Body of pancreas (tissue), 4 donors: Measurements from ENCODE around the gene NEK11. TPM values are rescaled to one million over a fixed set of nuclear protein-coding genes. Genes with fewer than 3 reads are reported as not detected.

ENCODE experiments used
- ATAC-seq: fragments of 150-250 bp; one replicate; pipeline ENCODE4 v1.9.1; 2016
- DNase-seq, 4 donors: peaks; one replicate each; pipeline ENCODE4 v3.0.0-alpha.2; 2019
- H3K27ac ChIP-seq, 4 donors: fragments of 200-600 bp; sonication (generic); 1 replicate in 3 of 4; 2 replicates in 1 of 4; pipeline versions ENCODE4 v1.5.1 to v1.6.1; 2016 to 2019; ENCODE audit warnings: mild to moderate bottlenecking in 1 of 4, mixed read lengths in 1 of 4, moderate library complexity in 1 of 4
- H3K27me3 ChIP-seq, 2 donors: fragments of 200-600 bp; sonication (generic); one replicate each; pipeline ENCODE4 v1.6.0; 2016; ENCODE audit warnings: mild to moderate bottlenecking in 1 of 2
- H3K36me3 ChIP-seq, 2 donors: fragments of 200-600 bp; sonication (generic); replicated peaks in 1 of 2; 2 replicates each; pipeline ENCODE4 v1.5.1; 2016; ENCODE audit warnings: low read depth in 2 of 2; ENCODE audit not compliant: insufficient read depth in 1 of 2
- H3K4me1 ChIP-seq: fragments of 200-600 bp; sonication (generic); one replicate; pipeline ENCODE4 v1.6.0; 2016
- H3K4me3 ChIP-seq, 2 donors: fragments of 200-600 bp; sonication (generic); 1 replicate in 1 of 2; 2 replicates in 1 of 2; pipeline ENCODE4 v1.5.1; 2016 to 2019
- H3K9me3 ChIP-seq, 3 donors: fragments of 200-600 bp; sonication (generic); 1 replicate in 2 of 3; 2 replicates in 1 of 3; pipeline ENCODE4 v1.5.1; 2016
- CTCF ChIP-seq, 7 experiments: fragments of 450-650 bp in 4 of 7; fragments of 200-600 bp in 3 of 7; sonication (generic) in 3 of 7; IDR thresholded peaks; one replicate each; pipeline ENCODE4 v1.5.1; 2016 to 2019; ENCODE audit warnings: antibody characterized with exemption in 7 of 7
- POLR2A ChIP-seq, 3 donors: fragments of 450-650 bp; IDR thresholded peaks; one replicate each; pipeline ENCODE4 v1.6.1; 2016; ENCODE audit warnings: antibody characterized with exemption in 3 of 3, mild to moderate bottlenecking in 2 of 3
- WGBS, 2 donors: methylation state at CpG; one replicate each; pipeline ENCODE4 v1.1.5; 2017; 5-methylcytosine and 5-hydroxymethylcytosine counted together
- intact Hi-C: fragments of 100-400 bp; cut with DNase I; formaldehyde crosslinking; loops from one replicate; pipeline ENCODE4 v1.15.1; 2023
- total RNA-seq, 2 donors: library from RNA; depleted of rRNA; stranded (reverse); fragments of >200 nt; gene quantifications; one replicate each; pipeline ENCODE4 v1.1.0, GENCODE V29; 2016

Gene NEK11
- total RNA-seq, 2 donors from 2014 or later: 3.4 to 10.2 TPM

GRCh38 chr3:131314318-131314717 is 287.6 kb downstream of the NEK11 start:
- Histone ChIP-seq H3K4me1 (no peaks in the 10 kb centered on the region), H3K27me3 (no peaks in the 10 kb centered on the region), H3K9me3 (no peaks in the 10 kb centered on the region), H3K36me3 (no peaks in the 10 kb centered on the region), H3K4me3 (no peak overlapping the region), H3K27ac (no peak overlapping the region)
- DNase-seq: no peak
- TF ChIP-seq POLR2A (IDR thresholded peaks at IDR 0.05) (no peak), CTCF (IDR thresholded peaks at IDR 0.05) (no peak)
- no peak for ATAC-seq
- intact Hi-C loops: no loop called here

GRCh38 chr3:131315162-131315561 is 288.5 kb downstream of the NEK11 start:
- no peaks in the 10 kb centered on the region for H3K9me3 ChIP-seq
- H3K27ac ChIP-seq: no peak overlapping the region
- H3K27me3 ChIP-seq: no peaks in the 10 kb centered on the region
- no peaks in the 10 kb centered on the region for H3K36me3 ChIP-seq
- intact Hi-C loops: no loop called here
- H3K4me1 ChIP-seq: no peaks in the 10 kb centered on the region
- WGBS, 2 donors: 93 to 100% methylated on average over 2 of the region's 2 CpGs
- no peak for ATAC-seq
- DNase-seq: no peak
- no peak overlapping the region for H3K4me3 ChIP-seq
- TF ChIP-seq POLR2A (IDR thresholded peaks at IDR 0.05) (no peak), CTCF (IDR thresholded peaks at IDR 0.05) (no peak)

GRCh38 chr3:131317667-131318066 is 291.0 kb downstream of the NEK11 start:
- no peak for TF ChIP-seq POLR2A (IDR thresholded peaks at IDR 0.05)
- TF ChIP-seq CTCF (IDR thresholded peaks at IDR 0.05): no peak
- intact Hi-C loops: no loop called here
- H3K36me3 ChIP-seq: no peaks in the 10 kb centered on the region
- H3K27ac ChIP-seq: no peak overlapping the region
- 93 to 100% methylated on average over 1 to 2 of the region's 2 CpGs for WGBS, 2 donors
- DNase-seq (no peak), ATAC-seq (no peak)
- no peak overlapping the region for H3K4me3 ChIP-seq
- H3K27me3 ChIP-seq: no peaks in the 10 kb centered on the region
- H3K4me1 ChIP-seq: no peaks in the 10 kb centered on the region
- no peaks in the 10 kb centered on the region for H3K9me3 ChIP-seq

GRCh38 chr3:131323014-131323413 is 296.3 kb downstream of the NEK11 start:
- WGBS, 2 donors: 69 to 70% methylated on average over 3 of the region's 3 CpGs
- Histone ChIP-seq H3K36me3 (no peaks in the 10 kb centered on the region), H3K4me1 (no peaks in the 10 kb centered on the region), H3K27me3 (no peaks in the 10 kb centered on the region), H3K4me3 (no peak overlapping the region), H3K9me3 (no peaks in the 10 kb centered on the region), H3K27ac (no peak overlapping the region)
- TF ChIP-seq POLR2A (IDR thresholded peaks at IDR 0.05) (no peak), CTCF (IDR thresholded peaks at IDR 0.05) (no peak)
- DNase-seq (no peak), ATAC-seq (no peak)
- intact Hi-C loops: no loop called here

- H3K27me3 ChIP-seq: no peaks in the 10 kb centered on the region
- no peaks in the 10 kb centered on the region for H3K4me1 ChIP-seq
- H3K4me3 ChIP-seq: no peak overlapping the region
- ATAC-seq (no peak), DNase-seq (no peak)
- H3K36me3 ChIP-seq: no peaks in the 10 kb centered on the region
- no peaks in the 10 kb centered on the region for H3K9me3 ChIP-seq
- TF ChIP-seq CTCF (IDR thresholded peaks at IDR 0.05): no peak
- no peak for TF ChIP-seq POLR2A (IDR thresholded peaks at IDR 0.05)
- H3K27ac ChIP-seq: no peak overlapping the region
- WGBS, 2 donors: 85 to 86% methylated on average over 2 of the region's 2 CpGs
- intact Hi-C loops: no loop called here
Measured at GRCh38 chr3:131323792-131324191, 297.1 kb downstream of the NEK11 start.
